ENCODE data around the gene PRKCB.

DNA sequence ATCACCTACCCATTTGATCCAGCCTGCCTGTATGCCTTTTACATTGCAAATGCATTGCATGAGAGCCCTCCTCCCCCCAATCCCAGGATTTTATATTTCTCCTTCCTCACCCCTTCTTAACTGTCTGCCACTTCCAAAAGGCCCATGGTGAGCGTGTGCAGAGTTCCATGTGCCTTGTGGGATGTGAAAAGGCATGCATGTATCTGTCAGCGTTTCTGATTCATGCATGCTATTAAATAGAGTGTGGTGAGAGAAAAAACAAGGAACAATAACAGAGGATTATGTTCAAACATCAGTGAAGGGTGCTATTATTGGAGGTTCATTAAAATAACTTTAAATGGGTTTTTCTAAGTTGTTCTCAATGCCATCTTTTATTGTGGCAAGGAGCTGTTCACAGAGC is 359.4 kb downstream of the PRKCB start:
- TF ChIP-seq POLR2A (IDR thresholded peaks at IDR 0.05) (no peak), EP300 (IDR thresholded peaks at IDR 0.05) (no peak), POLR2AphosphoS5 (IDR thresholded peaks at IDR 0.05) (no peak)
- TF ChIP-seq, protein P1, sequence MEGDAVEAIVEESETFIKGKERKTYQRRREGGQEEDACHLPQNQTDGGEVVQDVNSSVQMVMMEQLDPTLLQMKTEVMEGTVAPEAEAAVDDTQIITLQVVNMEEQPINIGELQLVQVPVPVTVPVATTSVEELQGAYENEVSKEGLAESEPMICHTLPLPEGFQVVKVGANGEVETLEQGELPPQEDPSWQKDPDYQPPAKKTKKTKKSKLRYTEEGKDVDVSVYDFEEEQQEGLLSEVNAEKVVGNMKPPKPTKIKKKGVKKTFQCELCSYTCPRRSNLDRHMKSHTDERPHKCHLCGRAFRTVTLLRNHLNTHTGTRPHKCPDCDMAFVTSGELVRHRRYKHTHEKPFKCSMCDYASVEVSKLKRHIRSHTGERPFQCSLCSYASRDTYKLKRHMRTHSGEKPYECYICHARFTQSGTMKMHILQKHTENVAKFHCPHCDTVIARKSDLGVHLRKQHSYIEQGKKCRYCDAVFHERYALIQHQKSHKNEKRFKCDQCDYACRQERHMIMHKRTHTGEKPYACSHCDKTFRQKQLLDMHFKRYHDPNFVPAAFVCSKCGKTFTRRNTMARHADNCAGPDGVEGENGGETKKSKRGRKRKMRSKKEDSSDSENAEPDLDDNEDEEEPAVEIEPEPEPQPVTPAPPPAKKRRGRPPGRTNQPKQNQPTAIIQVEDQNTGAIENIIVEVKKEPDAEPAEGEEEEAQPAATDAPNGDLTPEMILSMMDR (IDR thresholded peaks at IDR 0.05): no peak
